T-helper 1 cell (primary cell): Measurements from ENCODE around the gene SIN3B.
A peak's percentile ranks its signal among the peaks of the same experiment; 100 is the strongest.
"Not testable (repeated sequence)": the region's sequence is repeated elsewhere in the genome, so short reads cannot be mapped to it uniquely, and the experiment has no call there.

Experiments used
- DNase-seq, 5 donors: peaks; one replicate each; pipeline ENCODE4 v3.0.0-alpha.2; 2012 to 2020
- total RNA-seq, 4 donors: gene quantifications; one replicate each; lab custom pipeline; 2026; lab: John Stamatoyannopoulos, UW

SIN3B gene
- 52.5 to 80.3 (median 75.5) reads per million in 4 donors for total RNA-seq

GRCh38 chr19:16829010-16829821 lies at the start of gene SIN3B:
TSS of gene SIN3B (plus strand) at chr19:16829398. CDS start at chr19:16829421, 23 bp downstream.
- peak; percentile 75 to 92 (median 83) for DNase-seq

- DNase-seq, result no peak
Measured at GRCh38 chr19:16779539-16780163, 49.5 kb upstream of the SIN3B start.

GRCh38 chr19:16782719-16783118 lies 46.5 kb upstream of the SIN3B start:
- no peak for DNase-seq

GRCh38 chr19:16788479-16788878 lies 40.7 kb upstream of the SIN3B start:
- DNase-seq, result no peak

- DNase-seq, result no peak
Measured at GRCh38 chr19:16789238-16789637, 40.0 kb upstream of the SIN3B start.

GRCh38 chr19:16790051-16790450 lies 39.1 kb upstream of the SIN3B start:
- no peak for DNase-seq

GRCh38 chr19:16791942-16792341 lies 37.3 kb upstream of the SIN3B start:
- no peak for DNase-seq

GRCh38 chr19:16794456-16795441 lies 34.4 kb upstream of the SIN3B start:
- no peak for DNase-seq

- DNase-seq, result no peak
Measured at GRCh38 chr19:16795731-16796130, 33.5 kb upstream of the SIN3B start.

- no peak for DNase-seq
Measured at GRCh38 chr19:16797876-16798275, 31.3 kb upstream of the SIN3B start.

GRCh38 chr19:16798326-16798725 lies 30.9 kb upstream of the SIN3B start:
- not testable (repeated sequence) for DNase-seq

- no peak for DNase-seq
Measured at GRCh38 chr19:16799740-16800139, 29.5 kb upstream of the SIN3B start.

GRCh38 chr19:16801600-16802013 lies 27.6 kb upstream of the SIN3B start:
- DNase-seq, result no peak

- DNase-seq, result no peak
Measured at GRCh38 chr19:16804176-16804575, 25.0 kb upstream of the SIN3B start.

- no peak for DNase-seq
Measured at GRCh38 chr19:16807549-16808284, 21.5 kb upstream of the SIN3B start.

GRCh38 chr19:16814526-16815100 lies 14.6 kb upstream of the SIN3B start:
- no peak for DNase-seq

- no peak for DNase-seq
Measured at GRCh38 chr19:16820056-16820455, 9.1 kb upstream of the SIN3B start.

- no peak for DNase-seq
Measured at GRCh38 chr19:16821081-16821480, 8.1 kb upstream of the SIN3B start.

GRCh38 chr19:16822648-16823047 lies 6.5 kb upstream of the SIN3B start:
- no peak for DNase-seq

GRCh38 chr19:16824658-16825311 lies 4.4 kb upstream of the SIN3B start:
- DNase-seq, result no peak
